HEK293T (cell line): Measurements from ENCODE around the gene ZNF331.
"Not testable (repeated sequence)": the region's sequence is repeated elsewhere in the genome, so short reads cannot be mapped to it uniquely, and the experiment has no call there.

ENCODE experiments used
- CTCF ChIA-PET: fragments of 350-600 bp; formaldehyde crosslinking; extraction: SDS; loops from one replicate; lab custom pipeline; 2021; ENCODE audit warnings: antibody characterized with exemption, inconsistent platforms; lab: Yijun Ruan, JAX
- POLR2A ChIA-PET: fragments of 350-600 bp; formaldehyde crosslinking; extraction: SDS; loops from one replicate; lab custom pipeline; 2020; ENCODE audit warnings: antibody characterized with exemption, inconsistent platforms; lab: Yijun Ruan, JAX
- DNase-seq: peaks from one replicate; pipeline ENCODE4 v3.0.0; 2012; ENCODE audit warnings: mixed read lengths; ENCODE audit errors: extremely low spot score
- ARNT ChIP-seq: fragments of 450-650 bp; IDR thresholded peaks from 2 replicates; pipeline ENCODE4 v1.6.1; 2017; ENCODE audit warnings: mild to moderate bottlenecking
- BHLHE40 ChIP-seq: fragments of 450-650 bp; IDR thresholded peaks from 2 replicates; pipeline ENCODE4 v1.6.1; 2016; ENCODE audit warnings: mild to moderate bottlenecking, moderate library complexity, borderline replicate concordance
- CTBP1 ChIP-seq: fragments of 450-650 bp; IDR thresholded peaks from 2 replicates; pipeline ENCODE4 v1.6.1; 2016; ENCODE audit warnings: borderline replicate concordance
- ELF4 ChIP-seq: fragments of 450-650 bp; IDR thresholded peaks from 2 replicates; pipeline ENCODE4 v1.6.1; 2017; ENCODE audit warnings: antibody characterized with exemption
- FOXA1 ChIP-seq: fragments of 450-650 bp; IDR thresholded peaks from 2 replicates; pipeline ENCODE4 v1.6.1; 2016; ENCODE audit warnings: mild to moderate bottlenecking
- FOXK2 ChIP-seq: fragments of 450-650 bp; IDR thresholded peaks from 2 replicates; pipeline ENCODE4 v1.6.1; 2016; ENCODE audit warnings: mild to moderate bottlenecking
- FOXM1 ChIP-seq: fragments of 450-650 bp; IDR thresholded peaks from 2 replicates; pipeline ENCODE4 v1.6.1; 2017; ENCODE audit warnings: mild to moderate bottlenecking, borderline replicate concordance
- HDGF ChIP-seq: fragments of 450-650 bp; IDR thresholded peaks from 2 replicates; pipeline ENCODE4 v1.6.1; 2017; ENCODE audit warnings: antibody characterized with exemption, borderline replicate concordance
- L3MBTL2 ChIP-seq: fragments of 450-650 bp; conservative IDR thresholded peaks from 2 replicates; pipeline ENCODE4 v1.6.1; 2016; ENCODE audit warnings: mild to moderate bottlenecking
- LEF1 ChIP-seq: fragments of 450-650 bp; IDR thresholded peaks from 2 replicates; pipeline ENCODE4 v1.6.1; 2017; ENCODE audit warnings: mild to moderate bottlenecking, borderline replicate concordance
- NFRKB ChIP-seq: fragments of 450-650 bp; IDR thresholded peaks from 2 replicates; pipeline ENCODE4 v1.6.1; 2016; ENCODE audit warnings: mild to moderate bottlenecking, moderate library complexity
- SP1 ChIP-seq: fragments of 450-650 bp; IDR thresholded peaks from 2 replicates; pipeline ENCODE4 v1.6.1; 2017
- SUZ12 ChIP-seq: fragments of 450-650 bp; IDR thresholded peaks from 2 replicates; pipeline ENCODE4 v1.6.1; 2016; ENCODE audit warnings: mild to moderate bottlenecking
- TARDBP ChIP-seq: fragments of 450-650 bp; IDR thresholded peaks from 2 replicates; pipeline ENCODE4 v1.6.1; 2016
- ZNF384 ChIP-seq: fragments of 450-650 bp; IDR thresholded peaks from 2 replicates; pipeline ENCODE4 v1.6.1; 2016
- TF ChIP-seq, protein P1 (sequence below): fragments of 450-650 bp; IDR thresholded peaks from 2 replicates; pipeline ENCODE4 v1.6.1; 2016

The ZNF331 gene

DNA sequence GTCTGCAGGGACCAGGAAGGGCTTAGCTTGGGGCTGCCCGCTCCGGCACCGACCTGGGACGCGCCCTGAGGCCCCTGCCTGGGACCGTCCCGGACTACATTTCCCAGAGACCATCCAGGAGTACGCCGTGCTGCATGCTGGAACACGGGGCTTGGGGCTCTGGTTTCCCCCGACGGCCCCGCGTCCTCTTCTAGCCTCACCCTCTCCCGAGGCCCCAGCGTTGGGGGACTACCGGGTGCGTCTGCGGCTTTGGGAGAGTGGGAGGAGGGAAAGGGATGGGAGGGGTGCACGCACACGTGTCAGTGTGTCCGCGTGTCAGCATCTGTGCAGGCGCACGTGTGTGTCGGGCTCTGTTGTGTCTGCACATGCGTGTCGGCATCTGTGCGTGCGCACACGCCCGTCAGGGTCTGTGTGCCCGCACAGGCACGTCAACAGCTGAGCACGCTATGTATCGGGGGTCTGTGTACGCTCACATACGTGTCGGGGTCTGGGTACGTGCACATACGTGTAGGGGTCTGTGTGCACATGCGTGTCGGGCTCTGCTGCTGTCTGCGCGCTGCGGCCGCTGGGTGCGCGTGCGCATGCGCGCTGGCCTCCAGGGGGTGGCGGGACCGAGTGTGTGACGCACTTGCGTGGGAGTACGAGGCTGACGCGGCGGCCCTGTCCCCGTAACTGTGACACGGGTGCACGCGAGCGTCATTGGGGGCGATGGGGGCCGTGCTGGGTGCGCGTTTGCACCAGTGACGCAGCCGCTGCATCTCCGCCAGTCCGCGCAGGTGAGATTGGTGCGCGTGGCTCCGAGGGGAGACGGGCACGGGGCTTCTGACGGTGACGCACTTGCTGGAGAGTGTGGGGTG, at the start of gene ZNF331:
Gene ZNF331, plus strand, starts transcription at position 625 of the 857 bp plus-strand sequence. CDS start 31,232 bp downstream, outside the sequence.
- no peak for DNase-seq
- TF ChIP-seq ZNF384 (no peak), SUZ12 (no peak)
- ChIA-PET POLR2A (interaction anchor here (0.6 to 1.4 kb wide), 2 partner anchors 17 to 23 kb away, joined by 3 to 6 read pairs; no protein-coding TSS in a partner anchor), CTCF (no interaction called here)

DNA sequence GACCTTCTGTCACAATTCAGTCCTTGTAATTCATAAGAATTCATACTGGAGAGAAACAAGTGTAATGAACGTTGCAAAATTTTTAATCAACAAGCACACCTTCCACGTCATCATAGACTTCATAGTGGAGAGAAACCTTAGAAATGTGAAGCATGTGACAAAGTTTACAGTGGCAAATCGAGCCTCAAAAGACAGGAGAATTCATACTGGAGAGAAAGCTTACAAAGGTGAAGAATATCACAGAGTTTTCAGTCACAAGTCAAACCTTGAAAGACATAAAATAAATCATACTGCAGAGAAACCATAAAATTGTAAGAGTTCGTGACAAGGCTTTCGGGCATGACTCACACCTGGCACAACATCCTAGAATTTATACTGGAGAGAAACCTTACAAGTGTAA, 45.8 kb upstream of the ZNF331 start:
- no peak for TF ChIP-seq ARNT
- TF ChIP-seq HDGF: no peak
- TF ChIP-seq ZNF384: no peak
- no peak for TF ChIP-seq SUZ12
- no peak for TF ChIP-seq FOXM1
- no peak for TF ChIP-seq FOXA1
- no peak for TF ChIP-seq SP1
- TF ChIP-seq BHLHE40: no peak
- no peak for TF ChIP-seq FOXK2
- no peak for TF ChIP-seq L3MBTL2
- TF ChIP-seq NFRKB: no peak
- TF ChIP-seq, protein P1, sequence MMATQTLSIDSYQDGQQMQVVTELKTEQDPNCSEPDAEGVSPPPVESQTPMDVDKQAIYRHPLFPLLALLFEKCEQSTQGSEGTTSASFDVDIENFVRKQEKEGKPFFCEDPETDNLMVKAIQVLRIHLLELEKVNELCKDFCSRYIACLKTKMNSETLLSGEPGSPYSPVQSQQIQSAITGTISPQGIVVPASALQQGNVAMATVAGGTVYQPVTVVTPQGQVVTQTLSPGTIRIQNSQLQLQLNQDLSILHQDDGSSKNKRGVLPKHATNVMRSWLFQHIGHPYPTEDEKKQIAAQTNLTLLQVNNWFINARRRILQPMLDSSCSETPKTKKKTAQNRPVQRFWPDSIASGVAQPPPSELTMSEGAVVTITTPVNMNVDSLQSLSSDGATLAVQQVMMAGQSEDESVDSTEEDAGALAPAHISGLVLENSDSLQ: no peak
- POLR2A ChIA-PET: no interaction called here
- CTCF ChIA-PET: no interaction called here
- no peak for DNase-seq

DNA sequence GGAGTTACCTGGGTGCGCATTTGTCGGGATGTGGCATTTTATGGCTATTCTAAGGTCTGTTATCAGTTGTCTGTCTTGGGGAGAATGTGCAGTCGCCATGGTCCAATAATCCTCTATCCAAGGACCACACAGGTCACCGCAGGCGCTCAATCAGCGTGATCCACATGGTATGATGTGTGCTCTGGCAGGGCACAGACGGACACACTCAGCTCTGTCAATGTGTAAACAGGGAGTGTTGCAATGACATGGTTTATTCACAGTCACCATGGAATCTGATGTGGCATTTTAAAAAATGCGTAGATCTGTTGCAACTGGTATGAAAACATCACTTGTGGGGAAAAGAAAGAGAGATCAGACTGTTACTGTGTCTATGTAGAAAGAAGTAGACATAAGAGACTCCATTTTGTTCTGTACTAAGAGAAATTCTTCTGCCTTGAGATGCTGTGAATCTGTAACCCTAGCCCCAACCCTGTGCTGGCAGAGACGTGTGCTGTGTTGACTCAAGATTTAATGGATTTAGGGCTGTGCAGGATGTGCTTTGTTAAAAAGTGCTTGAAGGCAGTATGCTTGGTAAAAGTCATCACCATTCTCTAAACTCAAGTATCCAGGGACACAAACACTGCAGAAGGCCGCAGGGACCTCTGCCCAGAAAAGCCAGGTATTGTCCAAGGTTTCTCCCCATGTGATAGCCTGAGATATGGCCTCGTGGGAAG, 40.5 kb upstream of the ZNF331 start:
- CTCF ChIA-PET, DNase-seq, POLR2A ChIA-PET: not testable (repeated sequence)

DNA sequence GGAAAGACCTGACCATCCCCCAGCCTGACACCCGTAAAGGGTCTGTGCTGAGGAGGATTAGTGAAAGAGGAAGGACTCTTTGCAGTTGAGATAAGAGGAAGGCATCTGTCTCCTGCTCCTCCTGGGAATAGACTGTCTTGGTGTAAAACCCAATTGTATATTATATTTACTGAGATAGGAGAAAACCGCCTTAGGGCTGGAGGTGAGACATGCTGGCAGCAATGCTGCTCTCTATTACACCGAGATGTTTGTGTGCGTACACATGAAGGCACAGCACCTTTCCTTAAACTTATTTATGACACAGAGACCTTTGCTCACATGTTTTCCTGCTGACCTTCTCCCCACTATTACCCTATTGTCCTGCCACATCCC, 39.9 kb upstream of the ZNF331 start:
- DNase-seq, CTCF ChIA-PET, POLR2A ChIA-PET: not testable (repeated sequence)

DNA sequence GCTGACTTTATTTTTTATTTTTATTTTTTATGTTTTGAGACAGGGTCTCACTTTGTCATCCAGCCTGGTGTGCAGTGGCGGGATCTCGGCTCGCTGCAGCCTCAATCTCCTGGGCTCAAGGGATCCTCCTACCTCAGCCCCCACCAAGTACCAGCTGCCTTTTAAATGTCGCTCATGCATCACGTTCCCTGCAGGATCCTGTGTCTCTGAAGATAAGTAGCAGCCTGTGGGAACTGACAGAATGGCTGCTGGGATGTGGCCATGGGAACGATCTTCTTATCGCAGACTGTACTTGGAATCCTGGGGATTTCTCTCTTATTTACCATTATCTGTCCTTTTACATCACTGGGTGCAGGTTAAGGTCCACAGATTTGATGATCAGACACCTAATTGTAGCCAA, 34.8 kb upstream of the ZNF331 start:
- POLR2A ChIA-PET, DNase-seq: not testable (repeated sequence)
- CTCF ChIA-PET: interaction anchor here (0.6 kb wide), 1 partner anchor 106 kb away, joined by 3 read pairs; no protein-coding TSS in a partner anchor

DNA sequence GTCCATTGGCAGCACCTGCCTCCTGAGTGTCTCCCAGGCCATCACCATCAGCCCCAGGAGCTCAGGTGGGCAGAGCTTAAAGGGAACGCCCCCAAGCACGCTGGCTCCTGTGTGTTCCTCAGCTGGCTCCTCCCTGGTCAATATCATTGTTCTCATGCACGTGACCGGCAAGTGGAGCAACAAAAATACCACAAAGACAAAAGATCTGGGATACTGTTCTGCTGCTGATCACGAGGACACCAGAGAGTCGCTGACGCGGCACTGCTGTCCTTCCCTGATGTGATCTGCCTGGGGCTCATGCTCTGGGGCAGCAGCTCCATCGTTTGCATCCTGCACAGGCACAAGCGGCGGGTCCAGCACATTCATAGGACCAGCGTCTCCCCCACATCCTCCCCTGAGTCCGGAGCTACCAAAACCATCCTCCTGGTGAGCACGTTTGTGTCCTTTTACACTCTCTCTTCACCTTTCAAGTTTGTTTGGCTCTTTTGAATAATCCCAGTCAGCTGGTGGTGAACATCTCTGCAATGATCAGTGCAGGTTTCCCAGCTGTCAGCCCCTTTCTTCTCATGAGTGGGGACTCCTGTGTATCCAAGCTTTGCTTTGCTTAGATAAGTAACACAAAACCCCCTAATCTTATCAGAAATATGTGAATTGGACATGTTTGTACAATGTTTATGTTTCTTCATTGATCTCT, 34.1 kb upstream of the ZNF331 start:
- CTCF ChIA-PET, POLR2A ChIA-PET, DNase-seq: not testable (repeated sequence)

DNA sequence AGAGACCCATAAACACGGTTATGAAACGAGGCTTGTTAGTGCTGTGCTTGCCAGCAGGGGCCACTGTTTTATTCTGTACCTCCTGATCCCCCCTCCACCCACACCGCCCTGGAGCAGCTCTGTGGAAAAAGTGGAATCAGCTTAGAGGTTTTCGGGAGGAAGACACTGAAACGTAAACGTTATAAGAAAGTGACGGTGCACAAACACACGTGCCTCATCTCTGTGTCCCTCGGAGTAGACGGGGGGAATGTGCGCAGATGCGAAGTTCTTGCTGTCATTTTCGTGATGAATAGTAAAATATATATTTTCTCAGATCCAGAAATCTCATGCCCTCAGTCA, 33.6 kb upstream of the ZNF331 start:
- POLR2A ChIA-PET, CTCF ChIA-PET, DNase-seq: not testable (repeated sequence)

DNA sequence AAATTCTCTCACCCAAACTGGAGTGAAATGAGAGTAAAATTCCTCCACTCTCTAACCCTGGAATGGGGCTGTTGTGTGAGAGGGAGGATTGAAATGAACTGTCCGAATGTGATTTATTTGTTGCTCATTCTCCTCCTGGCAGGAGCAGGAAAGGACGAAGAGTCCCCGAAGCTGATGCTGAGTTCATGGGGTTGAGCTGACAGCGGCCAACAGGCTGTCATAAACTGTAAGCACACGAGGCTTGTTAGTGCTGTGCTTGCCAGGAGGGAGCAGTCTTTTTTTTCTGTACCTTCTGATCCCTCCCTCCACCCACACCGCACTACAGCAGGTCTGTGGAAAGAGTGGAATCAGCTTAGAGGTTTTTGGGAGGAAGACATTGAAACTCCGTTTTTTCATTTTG, 33.1 kb upstream of the ZNF331 start:
- ChIA-PET POLR2A (no interaction called here), CTCF (no interaction called here)
- no peak for DNase-seq
- TF ChIP-seq NFRKB (no peak), CTBP1 (no peak)

DNA sequence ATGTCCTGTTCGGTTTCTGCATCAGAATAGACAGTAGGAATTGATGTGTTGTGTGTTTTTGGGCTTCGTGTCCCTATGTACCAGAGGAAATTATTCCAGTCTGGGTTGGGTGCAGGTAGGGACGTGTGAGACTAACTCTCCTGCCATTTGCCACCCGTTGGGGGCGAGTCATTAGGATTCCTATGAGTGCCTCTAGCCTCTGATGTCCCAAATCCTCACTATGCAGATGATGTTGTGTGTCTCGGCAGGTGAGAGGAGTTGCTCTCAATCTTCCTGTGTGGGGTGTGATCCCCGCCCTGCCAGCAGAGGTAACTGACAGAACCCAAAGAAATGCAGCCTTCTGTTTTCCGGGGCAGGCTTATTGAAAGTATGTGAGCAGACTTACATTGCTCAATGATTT, 31.2 kb upstream of the ZNF331 start:
- POLR2A ChIA-PET: no interaction called here
- CTCF ChIA-PET: no interaction called here
- TF ChIP-seq BHLHE40 (no peak), FOXK2 (no peak), TARDBP (no peak), CTBP1 (no peak), SUZ12 (no peak), SP1 (no peak), L3MBTL2 (no peak), ELF4 (no peak), ZNF384 (no peak), NFRKB (no peak), ARNT (no peak), FOXM1 (no peak), FOXA1 (no peak), LEF1 (no peak), HDGF (no peak)
- TF ChIP-seq, protein P1: no peak
- no peak for DNase-seq
